ENCODE data around the gene PNKD. TPM values are rescaled to one million over a fixed set of nuclear protein-coding genes. Genes with fewer than 3 reads are reported as not detected.

PNKD gene
- total RNA-seq, 1 donor from 2014 or later: 72.9 TPM

GRCh38 chr2:218395826-218396687, 125.7 kb downstream of the PNKD start:
- peak; percentile 69 for ATAC-seq (ENCODE audit: poor library complexity)
- intact Hi-C loops (cut with DNase I): loop anchor here (5.0 kb wide), 1 partner anchor 109 kb away; no protein-coding TSS in a partner anchor
- DNase-seq: peak; percentile 95

Small RNA genes lying within 50 kb of the gene (microRNA-seq; reads per million reads assigned to microRNA genes)
- 3.6 reads per million, percentile 5 among the genes with 10 or more reads in this experiment for gene MIR6513
- not detected for gene MIR6810

Other genes starting within 250 kb of the PNKD start
- gene RUFY4, start 201.3 kb upstream of the PNKD start, total RNA-seq: not detected
- 0.89 TPM for gene CXCR2, start 144.5 kb upstream of the PNKD start, total RNA-seq
- 0.54 TPM for gene CXCR1, start 103.6 kb upstream of the PNKD start, total RNA-seq
- 123 TPM for gene ARPC2, start 53.3 kb upstream of the PNKD start, total RNA-seq
- gene GPBAR1, start 9.5 kb upstream of the PNKD start, total RNA-seq: 1.8 TPM
- 48.4 TPM for gene AAMP, start 382 bp upstream of the PNKD start, total RNA-seq
- 117 TPM for gene TMBIM1, start 22.0 kb downstream of the PNKD start, total RNA-seq
- not detected for gene CATIP, start 86.3 kb downstream of the PNKD start, total RNA-seq
- 4.4 TPM for gene SLC11A1, start 111.8 kb downstream of the PNKD start, total RNA-seq
- 85.1 TPM for gene CTDSP1, start 129.3 kb downstream of the PNKD start, total RNA-seq
- not detected for gene VIL1, start 148.6 kb downstream of the PNKD start, total RNA-seq